ENCODE data around the gene AMPH. TPM values are rescaled to one million over a fixed set of nuclear protein-coding genes. Genes with fewer than 3 reads are reported as not detected.

AMPH gene
- total RNA-seq, 1 experiment from 2014 or later: 9.0 TPM

- no peaks in the 10 kb centered on the region for H3K36me3 Mint-ChIP-seq
- no peaks in the 10 kb centered on the region for H3K9me3 Mint-ChIP-seq
- POLR2A ChIA-PET: no interaction called here
- no peak overlapping the region for H3K27ac Mint-ChIP-seq
- DNase-seq (ENCODE audit: low spot score) (no peak), ATAC-seq (no peak)
- CTCF ChIA-PET: interaction anchor here (1.4 to 2.0 kb wide), 2 partner anchors 179 to 208 kb away, joined by 7 to 9 read pairs; partner anchors contain the start of gene AMPH
- peaks cover 7% of the 10 kb centered on the region for H3K4me1 Mint-ChIP-seq
- no peaks in the 10 kb centered on the region for H3K27me3 Mint-ChIP-seq (ENCODE audit: low read depth)
- TF ChIP-seq PREB (CRISPR knock-in tag; IDR thresholded peaks at IDR 0.05; ENCODE audit: borderline replicate concordance) (no peak), ZNF671 (CRISPR knock-in tag; IDR thresholded peaks at IDR 0.05) (no peak), ZBTB21 (CRISPR knock-in tag; IDR thresholded peaks at IDR 0.05; ENCODE audit: borderline replicate concordance) (no peak), ESRRA (CRISPR knock-in tag; IDR thresholded peaks at IDR 0.05; ENCODE audit: borderline replicate concordance) (no peak), ZNF416 (CRISPR knock-in tag; IDR thresholded peaks at IDR 0.05) (no peak), ELF4 (CRISPR knock-in tag; IDR thresholded peaks at IDR 0.05; ENCODE audit: low read depth) (no peak), SMAD4 (CRISPR knock-in tag; IDR thresholded peaks at IDR 0.05) (no peak), MLX (CRISPR knock-in tag; IDR thresholded peaks at IDR 0.05) (no peak), ARID4B (CRISPR knock-in tag; IDR thresholded peaks at IDR 0.05; ENCODE audit: borderline replicate concordance) (no peak), ATF1 (CRISPR knock-in tag; IDR thresholded peaks at IDR 0.05) (no peak), TEAD1 (CRISPR knock-in tag; IDR thresholded peaks at IDR 0.05) (no peak), CDX4 (CRISPR knock-in tag; IDR thresholded peaks at IDR 0.05; ENCODE audit: borderline replicate concordance) (no peak), EMX1 (CRISPR knock-in tag; IDR thresholded peaks at IDR 0.05) (no peak), ZNF423 (CRISPR knock-in tag; IDR thresholded peaks at IDR 0.05) (no peak), OVOL2 (CRISPR knock-in tag; IDR thresholded peaks at IDR 0.05; ENCODE audit: borderline replicate concordance) (no peak), MAX (CRISPR knock-in tag; IDR thresholded peaks at IDR 0.05) (no peak), IRF2 (CRISPR knock-in tag; IDR thresholded peaks at IDR 0.05; ENCODE audit: borderline replicate concordance, low read depth) (no peak), ETV6 (CRISPR knock-in tag; IDR thresholded peaks at IDR 0.05) (no peak), RELA (CRISPR knock-in tag; IDR thresholded peaks at IDR 0.05; ENCODE audit: borderline replicate concordance) (no peak)
- H3K4me3 Mint-ChIP-seq: no peak overlapping the region
Measured at GRCh38 chr7:38452681-38453108, 178.5 kb downstream of the AMPH start.

GRCh38 chr7:38451840-38452239 is 179.3 kb downstream of the AMPH start:
- H3K9me3 Mint-ChIP-seq: no peaks in the 10 kb centered on the region
- ChIA-PET CTCF (interaction anchor here (1.4 to 2.0 kb wide), 2 partner anchors 180 to 209 kb away, joined by 7 to 9 read pairs; partner anchors contain the start of gene AMPH), POLR2A (no interaction called here)
- peaks cover 7% of the 10 kb centered on the region for H3K4me1 Mint-ChIP-seq
- ATAC-seq: peak; percentile 87
- H3K27me3 Mint-ChIP-seq (ENCODE audit: low read depth): no peaks in the 10 kb centered on the region
- no peak for DNase-seq (ENCODE audit: low spot score)
- TF ChIP-seq CTCF (IDR thresholded peaks at IDR 0.05) (no peak), ZNF423 (CRISPR knock-in tag; IDR thresholded peaks at IDR 0.05) (no peak), ZMAT4 (CRISPR knock-in tag; IDR thresholded peaks at IDR 0.05) (no peak), GTF2I (CRISPR knock-in tag; conservative IDR thresholded peaks at IDR 0.05) (no peak), IRF2 (CRISPR knock-in tag; IDR thresholded peaks at IDR 0.05; ENCODE audit: borderline replicate concordance, low read depth) (no peak), TP53 (CRISPR knock-in tag; IDR thresholded peaks at IDR 0.05) (no peak)
- H3K36me3 Mint-ChIP-seq: no peaks in the 10 kb centered on the region
- no peak overlapping the region for H3K4me3 Mint-ChIP-seq
- no peak overlapping the region for H3K27ac Mint-ChIP-seq
